NCI-H82 (cell line): ENCODE results near the gene GPR27.

Experiments
- DNase-seq: peaks from one replicate; lab custom pipeline; 2025; lab: John Stamatoyannopoulos, UW

GPR27 gene, protein sequence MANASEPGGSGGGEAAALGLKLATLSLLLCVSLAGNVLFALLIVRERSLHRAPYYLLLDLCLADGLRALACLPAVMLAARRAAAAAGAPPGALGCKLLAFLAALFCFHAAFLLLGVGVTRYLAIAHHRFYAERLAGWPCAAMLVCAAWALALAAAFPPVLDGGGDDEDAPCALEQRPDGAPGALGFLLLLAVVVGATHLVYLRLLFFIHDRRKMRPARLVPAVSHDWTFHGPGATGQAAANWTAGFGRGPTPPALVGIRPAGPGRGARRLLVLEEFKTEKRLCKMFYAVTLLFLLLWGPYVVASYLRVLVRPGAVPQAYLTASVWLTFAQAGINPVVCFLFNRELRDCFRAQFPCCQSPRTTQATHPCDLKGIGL

DNA sequence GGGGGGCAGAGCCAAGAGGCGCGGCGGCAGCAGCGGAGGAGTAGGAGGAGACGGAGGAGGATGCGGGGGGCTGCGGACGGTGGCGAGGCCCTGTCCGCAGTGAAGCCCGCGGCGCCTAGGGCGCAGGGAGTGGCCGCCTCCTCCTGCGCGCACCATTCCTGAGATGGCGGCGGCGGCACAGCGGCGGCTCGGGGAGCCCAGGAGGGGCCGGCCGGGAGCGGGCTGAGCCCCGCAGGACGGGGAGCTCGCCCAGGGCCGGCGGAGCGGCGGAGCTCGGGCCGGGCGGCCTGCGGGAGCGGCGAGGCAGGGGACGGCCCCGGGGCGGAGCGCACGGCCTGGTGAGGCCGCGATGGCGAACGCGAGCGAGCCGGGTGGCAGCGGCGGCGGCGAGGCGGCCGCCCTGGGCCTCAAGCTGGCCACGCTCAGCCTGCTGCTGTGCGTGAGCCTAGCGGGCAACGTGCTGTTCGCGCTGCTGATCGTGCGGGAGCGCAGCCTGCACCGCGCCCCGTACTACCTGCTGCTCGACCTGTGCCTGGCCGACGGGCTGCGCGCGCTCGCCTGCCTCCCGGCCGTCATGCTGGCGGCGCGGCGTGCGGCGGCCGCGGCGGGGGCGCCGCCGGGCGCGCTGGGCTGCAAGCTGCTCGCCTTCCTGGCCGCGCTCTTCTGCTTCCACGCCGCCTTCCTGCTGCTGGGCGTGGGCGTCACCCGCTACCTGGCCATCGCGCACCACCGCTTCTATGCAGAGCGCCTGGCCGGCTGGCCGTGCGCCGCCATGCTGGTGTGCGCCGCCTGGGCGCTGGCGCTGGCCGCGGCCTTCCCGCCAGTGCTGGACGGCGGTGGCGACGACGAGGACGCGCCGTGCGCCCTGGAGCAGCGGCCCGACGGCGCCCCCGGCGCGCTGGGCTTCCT lies at the start of gene GPR27:
GPR27 (plus strand) TSS at position 155 of the 909 bp plus-strand sequence; CDS start at position 350, 195 bp downstream.
- peak; percentile 26 for DNase-seq

- no peak for DNase-seq
Measured at GRCh38 chr3:71704915-71705314, 48.7 kb upstream of the GPR27 start.

DNA sequence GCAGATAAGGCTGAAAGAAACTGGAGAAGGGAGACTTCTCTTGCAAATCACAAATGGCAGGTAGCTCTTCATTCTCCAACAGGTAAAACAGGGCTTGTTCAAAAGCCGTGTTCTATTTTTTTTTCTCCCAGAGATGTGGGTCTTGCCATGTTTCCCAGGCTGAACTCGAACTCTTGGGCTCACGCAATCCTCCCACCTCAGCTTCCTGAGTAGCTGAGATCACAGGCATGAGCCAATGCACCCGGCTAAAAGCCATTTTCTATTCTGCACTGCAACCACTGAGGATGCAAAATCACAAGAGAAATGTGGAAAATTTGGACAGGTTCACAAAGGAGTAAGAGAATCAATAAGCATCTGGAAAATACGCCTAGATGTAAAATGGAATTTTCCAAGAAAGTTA lies 48.0 kb upstream of the GPR27 start:
- DNase-seq, result no peak

- no peak for DNase-seq
Measured at GRCh38 chr3:71707595-71707994, 46.1 kb upstream of the GPR27 start.

- no peak for DNase-seq
Measured at GRCh38 chr3:71708476-71709105, 45.1 kb upstream of the GPR27 start.

DNA sequence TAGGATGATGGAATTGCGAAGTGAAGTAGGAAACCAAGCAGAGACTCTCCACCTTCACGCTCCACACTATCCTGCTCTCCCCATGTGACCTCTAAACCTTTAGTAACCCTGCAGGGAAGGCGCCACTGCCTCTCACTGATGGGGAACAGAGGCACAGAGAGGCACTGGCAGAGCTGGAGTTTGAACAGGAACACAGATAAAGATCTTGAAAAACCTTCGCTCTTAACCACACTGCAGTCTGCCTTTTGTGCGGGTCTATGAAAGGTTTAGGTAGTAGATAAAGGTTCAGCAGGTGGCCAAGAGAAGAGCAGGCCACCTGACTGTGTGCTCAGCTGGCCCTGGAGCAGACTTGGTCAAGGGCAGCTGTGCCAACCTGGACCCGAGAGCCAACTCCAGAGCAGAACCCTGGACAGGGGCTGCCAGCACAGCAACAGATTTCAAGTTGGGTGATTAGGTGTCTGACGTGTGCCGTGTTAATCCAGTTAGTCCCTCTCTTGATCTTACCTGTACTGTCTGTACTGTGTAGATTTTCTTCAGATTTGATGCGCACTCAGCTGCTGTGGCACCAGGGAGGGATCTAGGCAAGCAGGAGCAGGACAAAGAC lies 43.6 kb upstream of the GPR27 start:
- peak; percentile 6 for DNase-seq

DNA sequence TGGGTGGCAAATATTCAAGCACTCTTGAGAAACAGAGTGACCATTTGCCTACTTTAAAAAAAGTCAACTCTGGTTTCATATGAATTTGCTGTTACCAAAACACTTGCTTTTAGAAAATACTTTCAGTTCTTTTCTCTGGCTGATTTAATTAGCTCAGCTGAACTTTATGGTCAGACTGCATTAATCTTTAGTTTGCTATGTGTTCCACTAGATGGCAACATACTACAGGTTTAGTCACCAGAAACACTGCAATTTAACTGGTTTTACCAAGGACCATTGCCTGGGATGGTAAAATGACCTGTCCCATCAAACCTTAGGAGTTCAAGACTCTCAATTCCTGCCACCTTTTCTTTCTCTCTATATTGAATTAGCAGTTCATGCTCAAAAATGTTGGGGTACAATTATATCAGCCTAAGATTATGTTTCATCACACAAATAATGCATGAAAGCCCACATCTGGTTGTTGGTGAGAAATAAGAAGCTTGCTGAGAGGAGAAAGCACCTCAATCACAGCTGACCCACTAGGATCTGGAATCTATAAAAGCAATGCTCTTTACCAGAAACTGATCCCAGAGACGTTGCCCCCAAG lies 42.7 kb upstream of the GPR27 start:
- DNase-seq, result peak; percentile 74

DNA sequence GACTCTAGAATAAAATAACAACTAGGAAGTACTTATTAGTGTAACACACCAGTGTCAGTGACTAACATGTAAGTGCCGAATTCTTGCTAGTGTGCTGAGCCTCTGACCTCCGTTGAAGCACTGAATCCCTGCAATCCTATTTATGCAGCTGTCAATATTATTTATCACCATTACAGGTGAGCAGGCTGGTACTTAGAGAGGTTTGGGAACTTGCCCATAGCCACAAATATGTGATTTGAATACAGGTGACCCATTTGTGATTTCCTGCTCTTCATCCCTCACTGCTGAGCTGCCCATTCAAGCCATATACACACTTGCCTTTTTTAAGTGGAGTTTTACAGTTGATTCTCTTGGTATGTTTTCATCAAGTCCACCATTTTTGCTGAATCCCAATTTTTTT lies 40.6 kb upstream of the GPR27 start:
- peak; percentile 11 for DNase-seq

- DNase-seq, result no peak
Measured at GRCh38 chr3:71714595-71714994, 39.1 kb upstream of the GPR27 start.

GRCh38 chr3:71718072-71718471 lies 35.6 kb upstream of the GPR27 start:
- no peak for DNase-seq

- DNase-seq, result no peak
Measured at GRCh38 chr3:71721002-71721401, 32.7 kb upstream of the GPR27 start.

- DNase-seq, result no peak
Measured at GRCh38 chr3:71721651-71722157, 32.0 kb upstream of the GPR27 start.

- DNase-seq, result no peak
Measured at GRCh38 chr3:71722693-71723092, 31.0 kb upstream of the GPR27 start.

GRCh38 chr3:71723452-71724170 lies 30.0 kb upstream of the GPR27 start:
- no peak for DNase-seq

DNA sequence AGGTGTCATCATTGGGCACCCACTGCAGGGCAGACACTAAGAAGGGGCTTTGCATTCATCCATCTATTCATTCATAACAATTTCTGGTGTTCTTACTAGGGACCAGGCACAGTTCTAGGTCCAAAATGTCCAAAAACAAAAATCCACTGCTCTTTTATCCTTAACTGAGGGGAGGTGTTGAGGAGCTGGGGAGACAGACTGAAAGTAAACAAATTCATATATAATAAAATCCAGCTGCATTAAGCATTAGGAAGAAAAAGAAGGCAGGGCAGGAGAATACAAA lies 29.5 kb upstream of the GPR27 start:
- no peak for DNase-seq

GRCh38 chr3:71724584-71725270 lies 28.9 kb upstream of the GPR27 start:
- DNase-seq, result peak; percentile 25

GRCh38 chr3:71725271-71725991 lies 28.2 kb upstream of the GPR27 start, which contains the start of gene EIF4E3:
EIF4E3 (minus strand) TSS chr3:71725402; CDS start chr3:71725367, 35 bp downstream.
- DNase-seq, result peak; percentile 56

GRCh38 chr3:71726146-71726545 lies 27.5 kb upstream of the GPR27 start:
- DNase-seq, result no peak

- DNase-seq, result peak; percentile 95
Measured at GRCh38 chr3:71728632-71729342, 24.9 kb upstream of the GPR27 start.
